SK-N-SH treated with all-trans-retinoic acid at 6 μM for 48 hours (cell line): ENCODE measurements around the gene GNA12.

ENCODE experiments used
- ARNTL ChIP-seq: fragments of 450-650 bp; formaldehyde crosslinking; IDR thresholded peaks from 2 replicates; pipeline ENCODE4 v1.5.0; 2020; ENCODE audit warnings: low read depth, mild to moderate bottlenecking, moderate library complexity, borderline replicate concordance
- BACH2 ChIP-seq: fragments of 250-450 bp; sonication (Bioruptor Pico); IDR thresholded peaks from 2 replicates; pipeline ENCODE4 v1.9.0; 2021; ENCODE audit warnings: mild to moderate bottlenecking, borderline replicate concordance
- CSDC2 ChIP-seq: fragments of 250-450 bp; sonication (Bioruptor Pico); IDR thresholded peaks from 2 replicates; pipeline ENCODE4 v1.5.0; 2020; ENCODE audit warnings: mild to moderate bottlenecking, moderate library complexity
- ESRRG ChIP-seq: fragments of 250-450 bp; sonication (Bioruptor Pico); IDR thresholded peaks from 2 replicates; pipeline ENCODE4 v1.6.1; 2021; ENCODE audit warnings: mild to moderate bottlenecking
- PPARA ChIP-seq: fragments of 250-450 bp; sonication (Bioruptor Pico); IDR thresholded peaks from 2 replicates; pipeline ENCODE4 v1.5.0; 2020; ENCODE audit warnings: mild to moderate bottlenecking, borderline replicate concordance
- SNAI2 ChIP-seq: fragments of 250-450 bp; sonication (Bioruptor Pico); IDR thresholded peaks from 2 replicates; pipeline ENCODE4 v1.5.0; 2020; ENCODE audit warnings: mild to moderate bottlenecking, moderate library complexity
- ZFP30 ChIP-seq: fragments of 450-650 bp; formaldehyde crosslinking; IDR thresholded peaks from 2 replicates; pipeline ENCODE4 v1.5.0; 2022; ENCODE audit warnings: mild to moderate bottlenecking, moderate library complexity
- TF ChIP-seq, protein P1 (sequence below): fragments of 250-450 bp; sonication (Bioruptor Pico); IDR thresholded peaks from 2 replicates; pipeline ENCODE4 v1.5.1; 2021; ENCODE audit warnings: mild to moderate bottlenecking, moderate library complexity
- TF ChIP-seq, protein P2 (sequence below): fragments of 250-450 bp; sonication (Bioruptor Pico); IDR thresholded peaks from 2 replicates; pipeline ENCODE4 v1.5.1; 2020; ENCODE audit warnings: low read depth, mild to moderate bottlenecking, moderate library complexity

DNA sequence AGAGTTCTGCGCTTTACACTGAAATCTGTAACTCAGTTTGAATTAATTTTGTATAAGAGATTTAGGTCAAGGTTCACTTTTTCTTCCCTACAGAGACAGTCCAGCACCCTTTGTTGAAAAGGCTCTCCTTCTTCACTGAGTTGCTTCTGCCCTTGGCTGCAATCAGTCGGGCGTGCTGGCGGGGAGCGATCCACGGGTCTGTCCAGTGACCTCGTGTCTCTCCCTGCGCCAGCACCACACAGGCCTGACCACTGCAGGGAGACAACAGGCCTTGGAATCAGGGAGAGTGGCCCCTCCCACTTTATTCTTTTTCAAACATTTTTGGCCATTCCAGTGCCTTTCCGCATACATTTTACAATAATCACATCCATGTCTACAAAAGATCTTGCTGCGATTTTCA lies 89.2 kb downstream of the GNA12 start:
- TF ChIP-seq, protein P1, sequence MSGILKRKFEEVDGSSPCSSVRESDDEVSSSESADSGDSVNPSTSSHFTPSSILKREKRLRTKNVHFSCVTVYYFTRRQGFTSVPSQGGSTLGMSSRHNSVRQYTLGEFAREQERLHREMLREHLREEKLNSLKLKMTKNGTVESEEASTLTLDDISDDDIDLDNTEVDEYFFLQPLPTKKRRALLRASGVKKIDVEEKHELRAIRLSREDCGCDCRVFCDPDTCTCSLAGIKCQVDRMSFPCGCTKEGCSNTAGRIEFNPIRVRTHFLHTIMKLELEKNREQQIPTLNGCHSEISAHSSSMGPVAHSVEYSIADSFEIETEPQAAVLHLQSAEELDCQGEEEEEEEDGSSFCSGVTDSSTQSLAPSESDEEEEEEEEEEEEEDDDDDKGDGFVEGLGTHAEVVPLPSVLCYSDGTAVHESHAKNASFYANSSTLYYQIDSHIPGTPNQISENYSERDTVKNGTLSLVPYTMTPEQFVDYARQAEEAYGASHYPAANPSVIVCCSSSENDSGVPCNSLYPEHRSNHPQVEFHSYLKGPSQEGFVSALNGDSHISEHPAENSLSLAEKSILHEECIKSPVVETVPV, result no peak
- no peak for TF ChIP-seq BACH2
- TF ChIP-seq SNAI2 (CRISPR knock-in tag), result no peak
- TF ChIP-seq ESRRG (CRISPR knock-in tag), result no peak
- TF ChIP-seq, protein P2, sequence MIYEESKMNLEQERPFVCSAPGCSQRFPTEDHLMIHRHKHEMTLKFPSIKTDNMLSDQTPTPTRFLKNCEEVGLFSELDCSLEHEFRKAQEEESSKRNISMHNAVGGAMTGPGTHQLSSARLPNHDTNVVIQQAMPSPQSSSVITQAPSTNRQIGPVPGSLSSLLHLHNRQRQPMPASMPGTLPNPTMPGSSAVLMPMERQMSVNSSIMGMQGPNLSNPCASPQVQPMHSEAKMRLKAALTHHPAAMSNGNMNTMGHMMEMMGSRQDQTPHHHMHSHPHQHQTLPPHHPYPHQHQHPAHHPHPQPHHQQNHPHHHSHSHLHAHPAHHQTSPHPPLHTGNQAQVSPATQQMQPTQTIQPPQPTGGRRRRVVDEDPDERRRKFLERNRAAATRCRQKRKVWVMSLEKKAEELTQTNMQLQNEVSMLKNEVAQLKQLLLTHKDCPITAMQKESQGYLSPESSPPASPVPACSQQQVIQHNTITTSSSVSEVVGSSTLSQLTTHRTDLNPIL (CRISPR knock-in tag), result no peak
- no peak for TF ChIP-seq PPARA
- no peak for TF ChIP-seq ARNTL
- TF ChIP-seq ZFP30, result no peak
- TF ChIP-seq CSDC2, result no peak
